GM18502 (cell line): ENCODE results near the gene ASH1L.

Source experiments
- ATAC-seq: cut with Tn5 transposase; IDR thresholded peaks from one replicate; pipeline ENCODE4 v1.9.1; 2021; ENCODE audit warnings: mild to moderate bottlenecking; ENCODE audit not compliant: unreplicated experiment, poor library complexity

Gene ASH1L

DNA sequence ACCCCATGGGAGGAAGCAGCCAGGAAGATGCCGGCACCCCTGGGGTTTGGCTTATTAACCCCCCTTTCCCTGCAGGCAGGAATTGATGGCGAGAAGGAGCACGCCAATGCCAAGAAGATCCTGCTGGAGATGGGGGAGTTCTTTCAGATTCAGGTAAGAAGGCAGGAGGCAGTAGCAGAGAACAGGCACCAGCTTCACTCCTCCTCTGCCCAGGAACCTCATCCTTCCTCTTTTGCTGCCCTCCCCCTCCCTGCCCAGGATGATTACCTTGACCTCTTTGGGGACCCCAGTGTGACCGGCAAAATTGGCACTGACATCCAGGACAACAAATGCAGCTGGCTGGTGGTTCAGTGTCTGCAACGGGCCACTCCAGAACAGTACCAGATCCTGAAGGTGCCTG is 243.1 kb downstream of the ASH1L start:
- ATAC-seq, result no peak

GRCh38 chr1:155318082-155318481 is 244.5 kb downstream of the ASH1L start:
- no peak for ATAC-seq

- no peak for ATAC-seq
Measured at GRCh38 chr1:155316922-155317321, 245.7 kb downstream of the ASH1L start.

GRCh38 chr1:155313261-155313660 is 249.3 kb downstream of the ASH1L start:
- no peak for ATAC-seq

- no peak for ATAC-seq
Measured at GRCh38 chr1:155309423-155310021, 253.1 kb downstream of the ASH1L start.

- peak; percentile 96 for ATAC-seq
Measured at GRCh38 chr1:155308493-155309422, 253.8 kb downstream of the ASH1L start, which contains the start of gene FDPS. TSS of gene FDPS (plus strand) at chr1:155308866. CDS start at chr1:155309790, 924 bp downstream.

DNA sequence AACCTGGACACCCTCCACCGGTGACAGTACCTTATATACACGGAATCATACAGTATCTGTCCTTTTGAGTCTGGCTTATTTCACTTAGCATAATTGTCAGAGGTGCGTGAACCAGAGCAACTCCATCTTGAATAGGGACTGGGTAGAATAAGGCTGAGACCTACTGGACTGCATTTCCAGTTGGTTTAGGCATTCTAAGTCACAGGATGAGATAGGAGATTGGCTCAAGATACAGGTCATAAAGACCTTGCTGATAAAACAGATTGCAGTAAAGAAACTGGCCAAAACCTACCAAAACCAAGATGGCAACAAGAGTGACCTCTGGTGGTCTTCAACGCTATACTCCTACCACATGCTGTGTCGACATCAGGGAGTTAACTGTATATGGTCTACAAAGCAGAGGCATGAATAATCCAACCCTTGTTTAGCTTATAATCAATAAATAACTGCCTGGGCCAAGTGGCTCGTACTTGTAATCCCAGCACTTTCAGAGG is 255.3 kb downstream of the ASH1L start:
- no peak for ATAC-seq

DNA sequence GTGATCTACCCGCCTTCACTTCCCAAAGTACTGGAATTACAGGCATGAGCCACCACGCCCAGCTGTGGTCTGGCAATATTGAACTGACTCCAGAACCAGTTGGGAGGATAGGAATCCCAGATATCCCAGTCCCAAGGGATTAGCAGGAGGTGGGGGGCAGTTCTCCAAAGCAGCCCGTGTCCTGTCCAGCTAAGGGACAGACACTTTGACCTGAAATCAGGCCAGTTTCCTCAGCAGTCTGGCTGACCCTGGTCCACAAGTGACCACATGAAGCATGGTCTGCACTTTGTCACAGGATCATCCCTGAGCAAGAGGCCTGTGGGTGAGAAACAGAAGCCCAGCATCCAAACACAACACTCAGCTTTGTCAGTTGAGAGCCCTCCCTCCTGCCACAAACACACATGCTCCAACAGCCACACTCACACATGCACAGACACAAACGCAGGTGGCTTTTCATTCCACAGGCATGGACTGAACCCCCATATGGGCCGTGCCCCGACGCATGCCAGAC is 256.7 kb downstream of the ASH1L start:
- no peak for ATAC-seq

GRCh38 chr1:155304558-155305063 is 258.0 kb downstream of the ASH1L start:
- no peak for ATAC-seq

GRCh38 chr1:155301342-155301841 is 261.2 kb downstream of the ASH1L start, which contains the start of gene PKLR:
TSS of gene PKLR (minus strand) at chr1:155301438. CDS start at chr1:155301395, 43 bp downstream.
- ATAC-seq, result no peak

- ATAC-seq, result no peak
Measured at GRCh38 chr1:155300553-155301329, 261.9 kb downstream of the ASH1L start.

GRCh38 chr1:155300024-155300423 is 262.6 kb downstream of the ASH1L start:
- ATAC-seq, result no peak

- ATAC-seq, result no peak
Measured at GRCh38 chr1:155297384-155297783, 265.2 kb downstream of the ASH1L start.

DNA sequence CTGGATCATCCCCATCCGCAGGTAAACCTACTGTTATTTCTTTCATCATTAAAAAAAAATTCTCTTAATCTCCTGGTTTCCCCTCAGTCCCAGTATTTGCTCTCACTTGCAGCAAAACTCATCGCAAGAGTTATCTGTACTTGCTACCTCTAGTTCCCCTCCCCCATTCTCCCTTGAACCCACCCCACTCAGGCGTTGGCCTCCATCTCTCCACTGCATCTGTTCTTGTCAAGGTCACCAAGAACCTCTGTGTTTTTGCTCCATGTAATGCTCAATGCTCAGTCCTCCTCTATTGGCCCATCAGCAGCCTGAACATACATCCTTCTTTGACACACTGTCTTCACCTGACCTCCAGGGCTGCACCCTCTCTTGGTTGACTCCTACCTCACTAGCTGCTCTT is 265.9 kb downstream of the ASH1L start:
- ATAC-seq, result no peak

DNA sequence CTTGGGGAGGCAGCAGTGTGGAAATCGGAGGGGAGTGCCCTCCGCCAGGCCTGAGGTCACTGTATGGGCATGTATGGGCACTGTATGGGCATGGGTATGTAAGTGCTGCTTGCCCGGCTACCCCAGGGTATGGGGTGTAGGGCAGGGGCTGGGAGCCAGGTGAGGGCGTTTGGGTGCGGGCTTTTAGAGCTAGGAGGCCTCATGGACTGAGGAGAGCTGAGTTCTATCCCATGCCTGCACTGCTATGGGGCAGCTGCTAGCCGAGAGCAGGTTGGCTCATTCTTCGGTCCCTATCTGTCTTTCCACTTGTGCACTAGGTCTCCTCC is 266.7 kb downstream of the ASH1L start:
- no peak for ATAC-seq

- no peak for ATAC-seq
Measured at GRCh38 chr1:155295183-155295941, 267.2 kb downstream of the ASH1L start.

- no peak for ATAC-seq
Measured at GRCh38 chr1:155294520-155295182, 268.0 kb downstream of the ASH1L start.

GRCh38 chr1:155293086-155293749 is 269.4 kb downstream of the ASH1L start:
- no peak for ATAC-seq
